Neural cell (in vitro differentiated cells): ENCODE data around the gene GLUL.

ENCODE experiments used
- CTCF ChIP-seq: fragments of 450-650 bp; IDR thresholded peaks from 2 replicates; pipeline ENCODE4 v1.5.1; 2014; ENCODE audit warnings: antibody characterized with exemption, mild to moderate bottlenecking, moderate library complexity; ENCODE audit not compliant: poor library complexity, severe bottlenecking
- EP300 ChIP-seq: fragments of 450-650 bp; conservative IDR thresholded peaks from 2 replicates; pipeline ENCODE4 v1.6.1; 2014; ENCODE audit warnings: antibody characterized with exemption, mild to moderate bottlenecking, moderate library complexity; ENCODE audit not compliant: poor library complexity, severe bottlenecking
- EZH2 ChIP-seq: fragments of 200-600, 300-800 bp; shearing (Covaris generic), sonication (generic); IDR thresholded peaks from 2 replicates; pipeline ENCODE4 v1.6.1; 2014; ENCODE audit warnings: antibody characterized with exemption, low read length, borderline replicate concordance, mild to moderate bottlenecking; ENCODE audit not compliant: insufficient read depth, poor library complexity, severe bottlenecking
- MXI1 ChIP-seq: fragments of 450-650 bp; conservative IDR thresholded peaks from 2 replicates; pipeline ENCODE4 v1.6.1; 2014; ENCODE audit warnings: antibody characterized with exemption, mild to moderate bottlenecking; ENCODE audit not compliant: poor library complexity, severe bottlenecking
- POLR2AphosphoS5 ChIP-seq: IDR thresholded peaks from 2 replicates; pipeline ENCODE4 v1.6.1; 2012
- RAD21 ChIP-seq: fragments of 450-650 bp; conservative IDR thresholded peaks from 2 replicates; pipeline ENCODE4 v1.6.1; 2014; ENCODE audit warnings: antibody characterized with exemption, mild to moderate bottlenecking, moderate library complexity
- REST ChIP-seq: IDR thresholded peaks from 2 replicates; pipeline ENCODE4 v1.6.1; 2012; ENCODE audit warnings: borderline replicate concordance
- SMC3 ChIP-seq: fragments of 450-650 bp; conservative IDR thresholded peaks from 2 replicates; pipeline ENCODE4 v1.6.1; 2014; ENCODE audit warnings: antibody characterized with exemption, mild to moderate bottlenecking, moderate library complexity; ENCODE audit not compliant: poor library complexity
- TAF1 ChIP-seq: IDR thresholded peaks from 2 replicates; pipeline ENCODE4 v1.6.1; 2012; ENCODE audit warnings: low read depth

DNA sequence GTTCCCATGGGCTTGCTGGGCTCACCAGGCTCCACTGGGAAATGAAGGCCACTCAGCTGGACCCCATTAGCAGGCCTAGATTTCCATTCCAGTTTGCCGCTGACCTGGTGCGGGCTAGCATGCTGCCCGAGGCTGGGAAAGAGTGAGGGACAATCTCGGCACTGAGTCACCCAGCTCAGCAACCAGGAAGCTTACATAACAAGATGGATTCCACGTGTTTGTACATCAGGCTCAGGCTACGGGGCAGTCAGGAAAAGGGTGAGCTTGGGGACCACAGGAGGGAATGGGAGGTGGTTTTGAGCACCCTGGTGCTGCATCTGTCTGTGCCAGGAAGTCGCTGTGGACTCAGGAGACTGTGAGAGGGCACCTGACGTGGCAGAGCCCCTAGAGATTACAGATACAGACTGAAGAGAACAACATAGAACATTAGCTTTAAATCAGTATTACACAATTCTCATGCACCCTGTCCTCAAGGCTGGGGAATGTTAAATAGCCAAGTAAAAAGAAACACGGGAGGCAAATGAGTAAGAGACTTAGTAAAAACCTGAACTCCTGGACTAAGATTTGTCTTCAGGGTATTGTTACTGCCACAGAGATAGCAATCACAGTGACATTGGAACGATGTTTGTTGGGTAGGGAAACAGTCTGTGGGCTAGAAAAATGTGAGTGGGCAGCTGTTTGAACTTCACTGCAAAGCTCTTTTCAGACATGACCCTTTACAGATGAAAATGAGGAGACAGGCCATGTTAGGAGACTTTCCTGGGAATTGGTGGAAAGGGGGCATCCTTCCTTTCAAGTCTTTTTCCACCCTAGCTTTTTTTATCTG lies 51.1 kb downstream of the GLUL start:
- TF ChIP-seq CTCF, result no peak
- no peak for TF ChIP-seq POLR2AphosphoS5
- TF ChIP-seq EP300, result no peak
- no peak for TF ChIP-seq MXI1
- TF ChIP-seq EZH2, result no peak
- TF ChIP-seq SMC3, result no peak
- no peak for TF ChIP-seq RAD21
- no peak for TF ChIP-seq TAF1
- TF ChIP-seq REST, result no peak
